Caco-2 (cell line): ENCODE measurements around the gene KCNG3. TPM values are rescaled to one million over a fixed set of nuclear protein-coding genes. Genes with fewer than 3 reads are reported as not detected.

Experiments used
- BruUV-seq: library from RNA; stranded (reverse); fragments of 400-500 nt; replicated peaks from 2 replicates; lab custom pipeline; 2021; lab: Mats Ljungman, UMichigan
- CTCF ChIA-PET: fragments of 300-600 bp; sonication (Branson Sonifier 250); formaldehyde crosslinking; loops from one replicate; lab custom pipeline; 2022; ENCODE audit warnings: antibody characterized with exemption; lab: Charles Lee
- POLR2A ChIA-PET: fragments of 300-600 bp; sonication (Branson Sonifier 250); formaldehyde crosslinking; loops from one replicate; lab custom pipeline; 2022; ENCODE audit warnings: antibody characterized with exemption; lab: Charles Lee
- DNase-seq, 2 experiments: peaks; one replicate each; pipeline versions ENCODE4 v3.0.0 to v3.0.0-alpha.2; 2020 to 2022
- H3K27me3 ChIP-seq: replicated peaks from 2 replicates; pipeline ENCODE4 v1.6.0; 2011; ENCODE audit warnings: low read length; ENCODE audit not compliant: control insufficient read depth, insufficient read depth
- H3K36me3 ChIP-seq: 2 replicates; pipeline ENCODE4 v1.5.1; 2011; ENCODE audit warnings: low read length; ENCODE audit not compliant: control insufficient read depth, insufficient read depth
- H3K4me1 ChIP-seq: fragments of 250-450 bp; sonication (Bioruptor Pico); 2 replicates; pipeline ENCODE4 v1.5.1; 2020; ENCODE audit warnings: mild to moderate bottlenecking
- H3K4me3 ChIP-seq: 2 replicates; pipeline ENCODE4 v1.5.1; 2011; ENCODE audit warnings: low read depth, mild to moderate bottlenecking, control low read depth, low read length
- H3K9me3 ChIP-seq: fragments of 250-450 bp; sonication (Bioruptor Pico); 2 replicates; pipeline ENCODE4 v1.5.1; 2020; ENCODE audit warnings: mild to moderate bottlenecking, moderate library complexity
- H3K27ac Mint-ChIP-seq: one replicate; pipeline ENCODE4 v1.8.0; 2022; ENCODE audit warnings: mixed read lengths; ENCODE audit not compliant: unreplicated experiment
- H3K27me3 Mint-ChIP-seq: one replicate; pipeline ENCODE4 v1.8.0; 2022; ENCODE audit warnings: mixed read lengths; ENCODE audit not compliant: insufficient read depth, unreplicated experiment
- H3K36me3 Mint-ChIP-seq: one replicate; pipeline ENCODE4 v1.8.0; 2022; ENCODE audit warnings: mild to moderate bottlenecking, mixed read lengths; ENCODE audit not compliant: insufficient read depth, unreplicated experiment
- H3K4me1 Mint-ChIP-seq: one replicate; pipeline ENCODE4 v1.8.0; 2022; ENCODE audit warnings: low read depth, mixed read lengths; ENCODE audit not compliant: unreplicated experiment
- H3K4me3 Mint-ChIP-seq: one replicate; pipeline ENCODE4 v1.8.0; 2022; ENCODE audit warnings: mild to moderate bottlenecking, moderate library complexity, mixed read lengths; ENCODE audit not compliant: unreplicated experiment
- H3K9me3 Mint-ChIP-seq: one replicate; pipeline ENCODE4 v1.8.0; 2022; ENCODE audit warnings: mixed read lengths; ENCODE audit not compliant: unreplicated experiment
- intact Hi-C: fragments of 100-400 bp; cut with micrococcal nuclease; formaldehyde crosslinking; loops from one replicate; pipeline ENCODE4 v1.10.0; 2022; ENCODE audit not compliant: unreplicated experiment
- total RNA-seq: library from RNA; stranded (reverse); gene quantifications from 2 replicates; pipeline ENCODE4 v1.2.3, GENCODE V29; 2022
- TF ChIP-seq, protein P1 (sequence below), 2 experiments: fragments of 200-600 bp in 1 of 2; IDR thresholded peaks; 1 replicate in 1 of 2; 2 replicates in 1 of 2; pipeline versions ENCODE4 v1.5.1 to v1.8.0; 2011 to 2022; ENCODE audit warnings: antibody characterized with exemption in 1 of 2, control low read depth in 1 of 2, inconsistent platforms in 1 of 2, low read depth in 1 of 2, low read length in 1 of 2, mild to moderate bottlenecking in 1 of 2, moderate library complexity in 1 of 2; ENCODE audit not compliant: insufficient read depth in 1 of 2, severe bottlenecking in 1 of 2, unreplicated experiment in 1 of 2

KCNG3 gene
- total RNA-seq, 1 experiment from 2014 or later = 1.1 TPM

DNA sequence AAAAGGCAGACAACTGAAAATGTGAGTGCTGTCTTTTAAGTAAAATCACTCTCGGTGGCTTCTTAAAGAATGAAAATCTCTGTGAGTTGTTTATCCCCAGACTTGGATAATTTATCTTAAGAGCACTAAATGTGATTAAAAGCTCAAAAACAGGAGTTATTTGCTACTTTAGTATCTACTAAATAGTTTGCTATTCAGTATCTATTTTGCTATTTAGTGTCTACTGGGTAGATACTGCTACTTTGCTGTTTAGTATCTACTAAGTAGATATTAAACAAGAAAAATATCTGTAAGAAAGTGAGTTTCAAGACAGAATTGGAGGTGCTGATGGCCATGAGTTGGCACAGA lies 1.4 kb upstream of the KCNG3 start:
- DNase-seq = no peak
- Mint-ChIP-seq H3K27ac (no peak overlapping the region), H3K27me3 (no peaks in the 10 kb centered on the region), H3K9me3 (no peaks in the 10 kb centered on the region), H3K4me3 (peak overlapping the region; percentile 98), H3K4me1 (no peaks in the 10 kb centered on the region), H3K36me3 (no peaks in the 10 kb centered on the region)
- ChIA-PET CTCF (no interaction called here), POLR2A (no interaction called here)
- H3K27me3 ChIP-seq = no peaks in the 10 kb centered on the region
- TF ChIP-seq, protein P1, sequence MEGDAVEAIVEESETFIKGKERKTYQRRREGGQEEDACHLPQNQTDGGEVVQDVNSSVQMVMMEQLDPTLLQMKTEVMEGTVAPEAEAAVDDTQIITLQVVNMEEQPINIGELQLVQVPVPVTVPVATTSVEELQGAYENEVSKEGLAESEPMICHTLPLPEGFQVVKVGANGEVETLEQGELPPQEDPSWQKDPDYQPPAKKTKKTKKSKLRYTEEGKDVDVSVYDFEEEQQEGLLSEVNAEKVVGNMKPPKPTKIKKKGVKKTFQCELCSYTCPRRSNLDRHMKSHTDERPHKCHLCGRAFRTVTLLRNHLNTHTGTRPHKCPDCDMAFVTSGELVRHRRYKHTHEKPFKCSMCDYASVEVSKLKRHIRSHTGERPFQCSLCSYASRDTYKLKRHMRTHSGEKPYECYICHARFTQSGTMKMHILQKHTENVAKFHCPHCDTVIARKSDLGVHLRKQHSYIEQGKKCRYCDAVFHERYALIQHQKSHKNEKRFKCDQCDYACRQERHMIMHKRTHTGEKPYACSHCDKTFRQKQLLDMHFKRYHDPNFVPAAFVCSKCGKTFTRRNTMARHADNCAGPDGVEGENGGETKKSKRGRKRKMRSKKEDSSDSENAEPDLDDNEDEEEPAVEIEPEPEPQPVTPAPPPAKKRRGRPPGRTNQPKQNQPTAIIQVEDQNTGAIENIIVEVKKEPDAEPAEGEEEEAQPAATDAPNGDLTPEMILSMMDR (IDR thresholded peaks at IDR 0.05; ENCODE audit: insufficient read depth in 1 of 2, low read depth in 1 of 2, low read length in 1 of 2, severe bottlenecking in 1 of 2, unreplicated experiment in 1 of 2) = no peak
- no peaks in the 10 kb centered on the region for H3K36me3 ChIP-seq
- H3K4me1 ChIP-seq = no peaks in the 10 kb centered on the region
- H3K9me3 ChIP-seq = no peaks in the 10 kb centered on the region
- BruUV-seq = no TSS peak
- intact Hi-C loops = loop anchor here (1.0 kb wide), 3 partner anchors 64 to 168 kb away; no protein-coding TSS in a partner anchor
- H3K4me3 ChIP-seq = no peak overlapping the region

GRCh38 chr2:42494355-42495233 lies 812 bp upstream of the KCNG3 start:
- no peaks in the 10 kb centered on the region for H3K36me3 Mint-ChIP-seq
- Histone ChIP-seq H3K27me3 (no peaks in the 10 kb centered on the region), H3K4me3 (peak overlapping the region; percentile 48), H3K36me3 (no peaks in the 10 kb centered on the region), H3K4me1 (no peaks in the 10 kb centered on the region), H3K9me3 (no peaks in the 10 kb centered on the region)
- POLR2A ChIA-PET = no interaction called here
- no peaks in the 10 kb centered on the region for H3K27me3 Mint-ChIP-seq
- BruUV-seq = no TSS peak
- intact Hi-C loops = loop anchor here (1.0 kb wide), 3 partner anchors 65 to 169 kb away; no protein-coding TSS in a partner anchor
- H3K4me3 Mint-ChIP-seq = peak overlapping the region; percentile 98
- peak overlapping the region; percentile 21 for H3K27ac Mint-ChIP-seq
- H3K9me3 Mint-ChIP-seq = no peaks in the 10 kb centered on the region
- CTCF ChIA-PET = interaction anchor here (1.0 kb wide), 1 partner anchor 173 kb away, joined by 4 read pairs; no protein-coding TSS in a partner anchor
- no peaks in the 10 kb centered on the region for H3K4me1 Mint-ChIP-seq
- DNase-seq = peak; percentile 80 to 86
- TF ChIP-seq, protein P1 (IDR thresholded peaks at IDR 0.05; ENCODE audit: insufficient read depth in 1 of 2, low read depth in 1 of 2, low read length in 1 of 2, severe bottlenecking in 1 of 2, unreplicated experiment in 1 of 2) = peak; percentile 91 to 94

DNA sequence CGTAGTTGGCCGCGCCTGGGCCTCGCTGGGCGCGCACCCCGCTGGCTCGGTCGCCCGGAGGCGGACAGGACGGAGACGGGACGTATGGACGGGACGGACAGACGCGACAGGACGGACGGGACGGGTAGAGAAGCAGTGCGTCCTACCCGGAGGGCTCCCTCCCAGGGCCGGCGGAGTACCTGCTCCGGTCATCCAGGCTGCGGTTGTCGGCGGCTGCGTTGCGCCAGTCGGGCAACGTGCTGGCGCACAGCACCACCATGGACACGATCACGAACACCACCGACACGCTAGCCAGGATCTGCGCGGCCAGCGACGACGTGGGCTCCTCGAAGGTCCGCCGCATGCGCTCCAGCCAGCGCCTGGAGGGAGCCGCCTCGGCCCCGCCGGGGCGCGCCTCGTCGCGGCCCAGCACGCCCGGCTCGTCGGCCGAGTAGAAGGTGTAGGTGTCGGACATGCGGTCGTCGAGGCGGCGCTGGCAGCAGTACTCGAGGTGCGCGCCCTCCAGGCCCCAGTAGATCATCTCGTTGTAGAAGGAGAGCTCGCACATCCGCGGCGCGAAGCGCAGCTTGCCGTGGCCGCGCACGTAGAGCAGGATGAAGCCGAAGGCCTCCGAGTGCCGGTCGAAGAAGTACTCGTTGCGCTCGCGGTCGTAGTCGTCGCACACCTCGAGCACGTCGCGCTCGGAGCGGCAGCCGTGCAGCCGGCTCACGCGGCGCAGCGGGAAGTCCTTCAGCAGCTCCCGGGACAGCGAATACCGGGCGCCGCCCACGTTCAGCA lies 903 bp downstream of the KCNG3 start:
- BruUV-seq = no TSS peak
- H3K36me3 Mint-ChIP-seq = no peaks in the 10 kb centered on the region
- TF ChIP-seq, protein P1 (IDR thresholded peaks at IDR 0.05; ENCODE audit: insufficient read depth in 1 of 2, low read depth in 1 of 2, low read length in 1 of 2, severe bottlenecking in 1 of 2, unreplicated experiment in 1 of 2) = no peak
- no peaks in the 10 kb centered on the region for H3K9me3 Mint-ChIP-seq
- CTCF ChIA-PET = interaction anchor here (0.6 to 0.7 kb wide), 4 partner anchors 10 to 1282 kb away, joined by 3 to 6 read pairs (median 4); no protein-coding TSS in a partner anchor
- peak overlapping the region; percentile 54 for H3K4me3 Mint-ChIP-seq
- no peaks in the 10 kb centered on the region for H3K27me3 Mint-ChIP-seq
- POLR2A ChIA-PET = interaction anchor here (0.5 to 0.6 kb wide), 6 partner anchors 18 to 715 kb away, joined by 3 to 7 read pairs (median 4); no protein-coding TSS in a partner anchor
- no peaks in the 10 kb centered on the region for H3K4me1 ChIP-seq
- H3K4me1 Mint-ChIP-seq = no peaks in the 10 kb centered on the region
- intact Hi-C loops = no loop called here
- H3K27me3 ChIP-seq = no peaks in the 10 kb centered on the region
- DNase-seq = peak in 1 of 2 experiments; percentile 30
- peak overlapping the region; percentile 48; the same call in 1 of the 2 replicates for H3K4me3 ChIP-seq
- H3K27ac Mint-ChIP-seq = no peak overlapping the region
- no peaks in the 10 kb centered on the region for H3K9me3 ChIP-seq
- no peaks in the 10 kb centered on the region for H3K36me3 ChIP-seq
